ENCODE data around the gene IL32.

IL32 gene

DNA sequence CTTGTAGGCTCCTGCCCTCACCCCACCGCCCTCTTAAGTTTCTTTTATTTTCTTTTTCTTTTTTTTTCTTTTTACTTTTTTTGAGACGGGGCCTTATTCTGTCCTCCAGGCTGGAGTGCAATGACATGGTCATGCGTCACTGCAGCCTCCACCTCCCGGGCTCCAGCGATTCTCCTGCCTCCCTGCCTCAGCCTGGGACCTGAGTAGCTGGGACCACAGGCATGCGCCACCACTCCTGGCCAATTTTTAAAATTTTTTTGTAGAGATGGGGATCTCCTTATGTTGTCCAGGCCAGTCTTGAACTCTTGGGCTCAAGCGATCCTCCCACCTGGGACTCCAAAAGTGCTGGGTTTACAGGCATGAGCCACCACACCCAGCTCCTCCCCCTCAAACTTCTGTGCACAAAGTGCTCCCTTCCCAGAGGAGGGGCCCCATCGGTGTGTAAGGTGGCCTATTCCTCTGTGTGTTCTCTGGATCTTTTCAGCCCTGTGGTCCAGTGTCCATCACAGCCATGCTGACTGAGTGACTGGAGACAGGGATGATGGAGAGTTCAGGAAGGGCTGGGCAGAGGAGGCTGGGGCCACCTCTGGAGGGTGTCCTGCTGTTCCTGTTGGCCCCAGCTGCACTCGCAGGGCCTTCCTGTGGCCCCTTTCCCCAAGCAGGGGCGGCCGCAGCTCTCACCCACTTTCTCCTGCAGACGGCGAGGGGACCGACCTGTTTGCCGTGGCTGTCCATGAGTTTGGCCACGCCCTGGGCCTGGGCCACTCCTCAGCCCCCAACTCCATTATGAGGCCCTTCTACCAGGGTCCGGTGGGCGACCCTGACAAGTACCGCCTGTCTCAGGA lies 8.9 kb upstream of the IL32 start:
- TF ChIP-seq PPARA (CRISPR knock-in tag; IDR thresholded peaks at IDR 0.05; ENCODE audit: borderline replicate concordance) (no peak), TSHZ2 (CRISPR knock-in tag; IDR thresholded peaks at IDR 0.05) (no peak), ZNF565 (CRISPR knock-in tag; conservative IDR thresholded peaks at IDR 0.05; ENCODE audit: low read depth) (no peak), TOX (CRISPR knock-in tag; IDR thresholded peaks at IDR 0.05; ENCODE audit: borderline replicate concordance) (no peak), RARB (CRISPR knock-in tag; IDR thresholded peaks at IDR 0.05) (no peak), SNAI2 (CRISPR knock-in tag; IDR thresholded peaks at IDR 0.05) (no peak), ZNF70 (CRISPR knock-in tag; IDR thresholded peaks at IDR 0.05) (no peak), ISL1 (CRISPR knock-in tag; IDR thresholded peaks at IDR 0.05) (no peak), ZC3H10 (CRISPR knock-in tag; IDR thresholded peaks at IDR 0.05) (no peak), ZNF8 (CRISPR knock-in tag; IDR thresholded peaks at IDR 0.05) (no peak), ZFP30 (CRISPR knock-in tag; IDR thresholded peaks at IDR 0.05) (no peak), OSR1 (CRISPR knock-in tag; IDR thresholded peaks at IDR 0.05) (no peak), GLIS3 (CRISPR knock-in tag; IDR thresholded peaks at IDR 0.05) (no peak)
- TF ChIP-seq, protein P1, sequence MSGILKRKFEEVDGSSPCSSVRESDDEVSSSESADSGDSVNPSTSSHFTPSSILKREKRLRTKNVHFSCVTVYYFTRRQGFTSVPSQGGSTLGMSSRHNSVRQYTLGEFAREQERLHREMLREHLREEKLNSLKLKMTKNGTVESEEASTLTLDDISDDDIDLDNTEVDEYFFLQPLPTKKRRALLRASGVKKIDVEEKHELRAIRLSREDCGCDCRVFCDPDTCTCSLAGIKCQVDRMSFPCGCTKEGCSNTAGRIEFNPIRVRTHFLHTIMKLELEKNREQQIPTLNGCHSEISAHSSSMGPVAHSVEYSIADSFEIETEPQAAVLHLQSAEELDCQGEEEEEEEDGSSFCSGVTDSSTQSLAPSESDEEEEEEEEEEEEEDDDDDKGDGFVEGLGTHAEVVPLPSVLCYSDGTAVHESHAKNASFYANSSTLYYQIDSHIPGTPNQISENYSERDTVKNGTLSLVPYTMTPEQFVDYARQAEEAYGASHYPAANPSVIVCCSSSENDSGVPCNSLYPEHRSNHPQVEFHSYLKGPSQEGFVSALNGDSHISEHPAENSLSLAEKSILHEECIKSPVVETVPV (CRISPR knock-in tag; IDR thresholded peaks at IDR 0.05) = no peak
- no peak for ATAC-seq

GRCh38 chr16:3057181-3058138 lies 8.0 kb upstream of the IL32 start:
- TF ChIP-seq PPARA (CRISPR knock-in tag; IDR thresholded peaks at IDR 0.05; ENCODE audit: borderline replicate concordance) (no peak), GLIS3 (CRISPR knock-in tag; IDR thresholded peaks at IDR 0.05) (no peak), RARB (CRISPR knock-in tag; IDR thresholded peaks at IDR 0.05) (no peak), ZNF8 (CRISPR knock-in tag; IDR thresholded peaks at IDR 0.05) (no peak), ZFP3 (CRISPR knock-in tag; IDR thresholded peaks at IDR 0.05) (no peak), ISL1 (CRISPR knock-in tag; IDR thresholded peaks at IDR 0.05) (no peak), CREB5 (CRISPR knock-in tag; IDR thresholded peaks at IDR 0.05; ENCODE audit: low read depth) (no peak), SNAI2 (CRISPR knock-in tag; IDR thresholded peaks at IDR 0.05) (no peak), ZFP30 (CRISPR knock-in tag; IDR thresholded peaks at IDR 0.05) (no peak), ZNF70 (CRISPR knock-in tag; IDR thresholded peaks at IDR 0.05) (no peak), TSHZ2 (CRISPR knock-in tag; IDR thresholded peaks at IDR 0.05) (no peak)
- TF ChIP-seq, protein P2, sequence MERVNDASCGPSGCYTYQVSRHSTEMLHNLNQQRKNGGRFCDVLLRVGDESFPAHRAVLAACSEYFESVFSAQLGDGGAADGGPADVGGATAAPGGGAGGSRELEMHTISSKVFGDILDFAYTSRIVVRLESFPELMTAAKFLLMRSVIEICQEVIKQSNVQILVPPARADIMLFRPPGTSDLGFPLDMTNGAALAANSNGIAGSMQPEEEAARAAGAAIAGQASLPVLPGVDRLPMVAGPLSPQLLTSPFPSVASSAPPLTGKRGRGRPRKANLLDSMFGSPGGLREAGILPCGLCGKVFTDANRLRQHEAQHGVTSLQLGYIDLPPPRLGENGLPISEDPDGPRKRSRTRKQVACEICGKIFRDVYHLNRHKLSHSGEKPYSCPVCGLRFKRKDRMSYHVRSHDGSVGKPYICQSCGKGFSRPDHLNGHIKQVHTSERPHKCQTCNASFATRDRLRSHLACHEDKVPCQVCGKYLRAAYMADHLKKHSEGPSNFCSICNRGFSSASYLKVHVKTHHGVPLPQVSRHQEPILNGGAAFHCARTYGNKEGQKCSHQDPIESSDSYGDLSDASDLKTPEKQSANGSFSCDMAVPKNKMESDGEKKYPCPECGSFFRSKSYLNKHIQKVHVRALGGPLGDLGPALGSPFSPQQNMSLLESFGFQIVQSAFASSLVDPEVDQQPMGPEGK (CRISPR knock-in tag; IDR thresholded peaks at IDR 0.05; ENCODE audit: borderline replicate concordance) = no peak
- TF ChIP-seq, protein P1 (CRISPR knock-in tag; IDR thresholded peaks at IDR 0.05) = no peak
- ATAC-seq = no peak

Measured in SK-N-SH treated with all-trans-retinoic acid at 6 μM for 48 hours (cell line).